Muscle layer of duodenum (tissue), 2 donors: ENCODE results near the gene ZNF557.

Source experiments
- H3K27ac ChIP-seq: one replicate; pipeline ENCODE4 v1.7.0; 2013; ENCODE audit warnings: mild to moderate bottlenecking, low read length
- H3K27me3 ChIP-seq: one replicate; pipeline ENCODE4 v1.7.0; 2013; ENCODE audit warnings: low read depth, mild to moderate bottlenecking, control low read depth, low read length
- H3K36me3 ChIP-seq, 2 donors: one replicate each; pipeline ENCODE4 v1.7.0; 2013; ENCODE audit warnings: low read length in 2 of 2, control low read depth in 1 of 2, mild to moderate bottlenecking in 1 of 2; ENCODE audit not compliant: insufficient read depth in 2 of 2, control insufficient read depth in 1 of 2
- H3K4me1 ChIP-seq, 2 donors: one replicate each; pipeline ENCODE4 v1.7.0; 2013; ENCODE audit warnings: low read length in 2 of 2, mild to moderate bottlenecking in 2 of 2, control low read depth in 1 of 2, moderate library complexity in 1 of 2; ENCODE audit not compliant: insufficient read depth in 2 of 2, control insufficient read depth in 1 of 2
- H3K4me3 ChIP-seq, 2 donors: one replicate each; pipeline ENCODE4 v1.7.0; 2013; ENCODE audit warnings: low read length in 2 of 2, low read depth in 1 of 2, mild to moderate bottlenecking in 1 of 2
- H3K9me3 ChIP-seq, 2 donors: one replicate each; pipeline ENCODE4 v1.7.0; 2013; ENCODE audit warnings: low read length in 2 of 2, control low read depth in 1 of 2, mild to moderate bottlenecking in 1 of 2; ENCODE audit not compliant: control insufficient read depth in 1 of 2
- donor health status: healthy.

Gene ZNF557

DNA sequence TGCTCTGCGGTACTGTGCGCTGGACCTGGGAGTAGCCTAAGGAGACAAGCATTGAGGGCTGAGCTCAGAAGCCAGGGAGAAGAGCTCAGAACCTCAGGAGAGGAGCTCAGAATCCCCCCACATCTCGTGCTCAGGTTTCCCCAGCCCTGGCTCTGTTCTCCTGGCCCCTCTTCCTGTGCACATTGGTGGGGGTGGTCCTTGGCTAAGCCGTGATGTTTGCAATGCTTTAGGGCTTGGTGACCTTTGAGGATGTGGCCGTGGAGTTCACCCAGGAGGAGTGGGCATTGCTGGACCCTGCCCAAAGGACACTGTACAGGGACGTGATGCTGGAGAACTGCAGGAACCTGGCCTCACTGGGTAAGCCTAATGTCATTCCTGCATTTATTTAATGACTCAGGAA lies 6.6 kb downstream of the ZNF557 start:
- peak overlapping the region in 1 of 2 donors; percentile 40 for H3K4me3 ChIP-seq
- H3K27ac ChIP-seq, result no peak overlapping the region
- no peaks in the 10 kb centered on the region for H3K27me3 ChIP-seq
- peaks cover 27 to 56% of the 10 kb centered on the region in 2 donors for H3K9me3 ChIP-seq
- peaks cover 75 to 90% of the 10 kb centered on the region in 2 donors for H3K36me3 ChIP-seq
- H3K4me1 ChIP-seq, result no peaks in the 10 kb centered on the region

DNA sequence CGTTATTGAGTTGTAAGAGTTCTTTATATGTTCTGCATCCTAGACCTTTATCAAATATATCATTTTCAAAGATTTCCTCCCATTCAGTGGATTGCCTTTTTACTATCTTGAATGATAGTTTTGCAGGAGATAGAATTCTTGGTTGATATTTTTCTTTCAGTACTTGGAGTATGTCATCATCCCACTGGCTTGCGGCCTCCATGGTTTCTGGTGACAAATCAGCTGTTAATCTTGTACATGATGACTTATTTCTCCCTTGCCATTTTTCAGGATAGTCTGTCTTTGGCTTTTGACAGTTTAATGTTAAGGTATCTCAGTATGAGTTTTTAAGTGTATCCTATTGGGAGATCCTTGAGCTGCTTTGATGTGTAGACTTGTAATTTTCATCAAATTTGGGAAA lies 8.5 kb downstream of the ZNF557 start:
- H3K27ac ChIP-seq, result no peak overlapping the region
- H3K9me3 ChIP-seq, result peaks cover 45 to 73% of the 10 kb centered on the region in 2 donors
- no peaks in the 10 kb centered on the region for H3K4me1 ChIP-seq
- peak overlapping the region in 1 of 2 donors; percentile 50 for H3K4me3 ChIP-seq
- peaks cover 84 to 100% of the 10 kb centered on the region in 2 donors for H3K36me3 ChIP-seq
- H3K27me3 ChIP-seq, result no peaks in the 10 kb centered on the region

DNA sequence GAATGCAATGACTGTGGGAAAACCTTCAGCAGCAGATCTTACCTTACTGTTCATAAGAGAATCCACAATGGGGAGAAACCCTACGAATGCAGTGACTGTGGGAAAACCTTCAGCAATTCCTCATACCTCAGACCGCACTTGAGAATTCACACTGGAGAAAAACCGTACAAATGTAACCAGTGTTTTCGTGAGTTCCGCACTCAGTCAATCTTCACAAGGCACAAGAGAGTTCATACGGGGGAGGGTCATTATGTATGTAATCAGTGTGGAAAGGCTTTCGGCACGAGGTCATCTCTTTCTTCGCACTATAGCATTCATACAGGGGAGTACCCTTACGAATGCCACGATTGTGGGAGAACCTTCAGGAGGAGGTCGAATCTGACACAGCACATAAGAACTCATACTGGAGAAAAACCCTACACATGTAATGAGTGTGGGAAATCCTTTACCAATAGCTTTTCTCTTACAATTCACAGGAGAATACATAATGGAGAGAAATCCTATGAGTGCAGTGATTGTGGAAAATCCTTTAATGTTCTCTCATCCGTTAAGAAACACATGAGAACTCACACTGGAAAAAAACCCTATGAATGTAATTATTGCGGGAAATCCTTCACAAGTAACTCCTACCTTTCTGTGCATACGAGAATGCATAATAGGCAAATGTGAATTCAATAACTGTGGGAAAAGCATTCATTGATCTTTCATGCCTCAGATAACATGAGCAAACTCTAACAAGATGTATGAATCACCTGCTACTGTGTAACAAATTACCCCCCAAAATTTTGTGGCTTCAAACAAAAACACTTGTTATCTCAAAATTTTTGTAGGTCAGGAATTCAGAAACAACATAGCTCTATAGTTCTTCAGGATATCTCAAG lies 13.8 kb downstream of the ZNF557 start:
- H3K4me3 ChIP-seq, result peak overlapping the region; percentile 12 to 50
- H3K9me3 ChIP-seq, result peaks cover 60 to 92% of the 10 kb centered on the region in 2 donors
- peaks cover 58 to 73% of the 10 kb centered on the region in 2 donors for H3K36me3 ChIP-seq

DNA sequence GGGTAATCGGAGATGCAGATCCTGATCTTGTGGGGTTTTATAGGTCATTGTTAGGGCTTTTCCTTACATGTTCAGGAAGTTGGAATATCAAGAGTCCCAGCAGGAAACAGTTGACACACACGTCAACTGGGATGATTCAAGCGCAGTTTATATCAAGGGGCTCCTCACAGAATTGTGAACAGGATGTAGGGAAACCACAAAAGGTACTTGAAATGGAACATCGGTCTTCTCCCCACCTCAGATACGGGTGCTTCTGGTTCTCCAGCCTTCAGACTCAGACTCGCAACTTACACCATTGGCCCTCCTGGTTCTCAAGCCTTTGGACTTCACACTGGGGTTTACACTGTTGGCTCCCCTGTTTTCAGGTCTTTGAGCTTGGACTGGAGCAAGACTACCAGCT lies 19.5 kb downstream of the ZNF557 start:
- Histone ChIP-seq H3K9me3 (peaks cover 30 to 79% of the 10 kb centered on the region in 2 donors), H3K27me3 (no peaks in the 10 kb centered on the region), H3K4me3 (peak overlapping the region in 1 of 2 donors; percentile 49), H3K4me1 (no peaks in the 10 kb centered on the region), H3K36me3 (peaks cover 5 to 31% of the 10 kb centered on the region in 2 donors), H3K27ac (no peak overlapping the region)

More for the DNA sequence above, 13.8 kb downstream of the ZNF557 start:
- no peaks in the 10 kb centered on the region for H3K4me1 ChIP-seq
- H3K27ac ChIP-seq, result no peak overlapping the region
- H3K27me3 ChIP-seq, result no peaks in the 10 kb centered on the region

DNA sequence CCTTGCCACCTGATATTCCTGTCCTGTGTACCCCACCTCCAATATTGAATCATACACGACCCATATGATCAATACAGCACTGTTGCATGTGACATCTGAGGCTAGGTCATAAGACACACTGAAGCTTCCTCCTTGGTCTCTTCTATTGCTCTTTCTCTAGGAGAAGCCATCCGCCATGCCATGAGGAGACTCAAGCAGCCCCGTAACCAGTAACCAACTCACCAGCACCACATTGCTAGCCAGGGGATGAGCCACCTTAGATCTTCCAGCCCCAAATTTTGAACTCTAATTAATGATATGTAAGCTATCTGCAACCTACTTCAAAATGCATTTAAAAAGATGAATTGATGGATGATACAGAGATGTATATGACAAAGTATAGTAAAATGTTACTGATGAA lies 28.6 kb downstream of the ZNF557 start:
- peak overlapping the region; percentile 74 to 76 for H3K4me3 ChIP-seq
- H3K27ac ChIP-seq, result peak overlapping the region; percentile 94
- H3K9me3 ChIP-seq, result peaks cover 0 to 17% of the 10 kb centered on the region in 2 donors
- no peaks in the 10 kb centered on the region for H3K36me3 ChIP-seq
- no peaks in the 10 kb centered on the region for H3K27me3 ChIP-seq
- H3K4me1 ChIP-seq, result peaks cover 0 to 10% of the 10 kb centered on the region in 2 donors

DNA sequence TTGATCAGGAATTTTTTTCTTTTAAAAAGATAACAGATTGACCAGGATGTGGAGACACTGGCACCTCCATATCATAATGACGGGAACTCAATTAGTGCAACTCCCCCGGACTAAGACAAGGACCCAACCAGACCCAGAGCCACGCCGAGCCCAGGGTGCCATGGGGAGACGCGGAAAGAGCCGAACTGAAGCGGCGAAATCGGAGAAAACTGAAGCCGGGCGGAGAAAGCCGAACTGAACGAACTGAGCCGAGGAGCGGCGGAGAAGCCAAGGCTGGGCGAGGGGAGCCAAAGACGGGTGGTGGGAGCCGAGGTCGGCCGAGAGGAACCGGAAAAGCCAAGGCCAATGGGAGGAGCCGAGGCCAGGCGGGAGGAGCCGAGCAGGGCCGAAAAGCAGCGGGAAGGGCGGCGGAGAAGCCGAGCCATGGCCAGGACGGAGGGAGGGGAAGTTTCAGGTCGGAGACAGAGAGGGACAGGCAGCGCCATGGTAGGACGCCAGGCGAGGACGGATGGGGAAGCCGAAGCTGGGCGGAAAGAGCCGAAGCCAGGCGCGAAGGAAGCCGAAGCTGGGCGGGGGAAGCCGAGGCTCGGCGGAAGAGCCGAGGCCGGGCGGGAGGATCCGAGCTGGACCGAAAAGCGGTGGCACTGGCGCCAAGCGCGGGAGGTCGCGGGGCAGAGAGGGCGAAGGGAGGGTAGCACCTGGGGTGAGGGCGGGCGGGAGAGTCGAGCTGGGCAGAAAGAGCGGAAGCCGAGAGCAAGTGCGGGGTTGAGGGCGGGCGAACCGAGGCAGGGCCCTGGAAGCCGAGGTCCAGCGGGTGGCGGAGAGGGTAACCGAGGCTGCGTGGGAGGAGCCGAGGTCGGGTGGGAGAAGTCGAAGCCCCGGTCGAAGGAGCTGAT lies 29.4 kb downstream of the ZNF557 start:
- peak overlapping the region; percentile 74 to 76 for H3K4me3 ChIP-seq
- peaks cover 0 to 10% of the 10 kb centered on the region in 2 donors for H3K4me1 ChIP-seq
- H3K9me3 ChIP-seq, result peaks cover 0 to 12% of the 10 kb centered on the region in 2 donors
- H3K27me3 ChIP-seq, result no peaks in the 10 kb centered on the region
- no peaks in the 10 kb centered on the region for H3K36me3 ChIP-seq
- H3K27ac ChIP-seq, result peak overlapping the region; percentile 94

DNA sequence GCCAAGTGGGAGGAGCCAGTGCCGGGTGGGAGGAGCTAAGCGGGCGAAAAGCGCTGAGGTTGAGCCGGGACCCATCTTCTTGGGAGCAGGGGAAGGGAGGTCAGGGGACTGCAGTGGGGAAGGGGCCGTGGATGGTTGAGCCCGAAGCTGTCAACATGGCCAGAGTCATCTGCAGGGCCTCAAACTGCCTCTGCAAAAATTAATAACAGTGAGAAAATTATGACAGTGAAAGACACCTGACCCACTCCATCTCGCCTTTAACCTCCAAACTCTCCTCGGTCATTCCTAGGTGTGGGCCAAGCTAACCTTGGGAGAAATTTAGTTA lies 30.1 kb downstream of the ZNF557 start:
- H3K27ac ChIP-seq, result no peak overlapping the region
- no peaks in the 10 kb centered on the region for H3K36me3 ChIP-seq
- H3K4me3 ChIP-seq, result peak overlapping the region; percentile 74 to 76
- no peaks in the 10 kb centered on the region for H3K27me3 ChIP-seq
- H3K9me3 ChIP-seq, result peaks cover 0 to 12% of the 10 kb centered on the region in 2 donors
- H3K4me1 ChIP-seq, result peaks cover 0 to 10% of the 10 kb centered on the region in 2 donors

DNA sequence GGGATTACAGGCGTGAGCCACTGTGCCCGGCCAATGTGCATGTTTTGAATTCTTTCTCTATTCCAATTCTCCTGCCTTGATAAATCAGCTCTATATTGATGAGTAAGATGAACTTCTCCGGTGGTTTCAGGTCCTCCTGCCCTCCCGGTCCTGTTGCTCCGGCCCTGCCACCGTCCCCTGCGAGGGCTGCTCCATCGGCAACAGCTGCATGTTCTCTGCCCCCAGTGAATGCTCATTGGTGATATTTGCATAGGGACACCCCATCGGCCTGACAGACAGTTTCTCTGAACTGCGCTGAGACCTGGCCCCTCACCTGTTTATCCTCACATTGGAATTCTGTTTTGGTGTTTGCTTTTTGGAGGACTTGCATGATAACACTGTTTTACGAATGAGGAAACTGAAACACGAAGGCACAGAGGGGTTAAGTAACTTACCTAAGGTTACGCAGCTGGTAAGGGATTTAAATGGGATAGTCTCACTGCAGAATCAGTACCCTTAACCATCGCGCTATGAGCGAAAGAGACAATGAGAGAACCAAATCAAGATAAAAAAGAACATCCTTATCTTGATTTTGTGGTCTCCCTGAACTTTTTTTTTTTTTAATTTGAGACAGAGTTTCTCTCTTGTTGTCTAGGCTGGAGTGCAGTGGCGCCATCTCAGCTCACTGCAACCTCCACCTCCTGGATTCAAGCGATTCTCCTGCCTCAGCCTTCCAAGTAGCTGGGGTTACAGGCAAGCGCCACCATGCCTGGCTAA lies 32.2 kb downstream of the ZNF557 start:
- no peak overlapping the region for H3K27ac ChIP-seq
- no peaks in the 10 kb centered on the region for H3K36me3 ChIP-seq
- H3K27me3 ChIP-seq, result no peaks in the 10 kb centered on the region
- H3K4me1 ChIP-seq, result peaks cover 0 to 10% of the 10 kb centered on the region in 2 donors
- H3K9me3 ChIP-seq, result peaks cover 0 to 4% of the 10 kb centered on the region in 2 donors
- no peak overlapping the region for H3K4me3 ChIP-seq

DNA sequence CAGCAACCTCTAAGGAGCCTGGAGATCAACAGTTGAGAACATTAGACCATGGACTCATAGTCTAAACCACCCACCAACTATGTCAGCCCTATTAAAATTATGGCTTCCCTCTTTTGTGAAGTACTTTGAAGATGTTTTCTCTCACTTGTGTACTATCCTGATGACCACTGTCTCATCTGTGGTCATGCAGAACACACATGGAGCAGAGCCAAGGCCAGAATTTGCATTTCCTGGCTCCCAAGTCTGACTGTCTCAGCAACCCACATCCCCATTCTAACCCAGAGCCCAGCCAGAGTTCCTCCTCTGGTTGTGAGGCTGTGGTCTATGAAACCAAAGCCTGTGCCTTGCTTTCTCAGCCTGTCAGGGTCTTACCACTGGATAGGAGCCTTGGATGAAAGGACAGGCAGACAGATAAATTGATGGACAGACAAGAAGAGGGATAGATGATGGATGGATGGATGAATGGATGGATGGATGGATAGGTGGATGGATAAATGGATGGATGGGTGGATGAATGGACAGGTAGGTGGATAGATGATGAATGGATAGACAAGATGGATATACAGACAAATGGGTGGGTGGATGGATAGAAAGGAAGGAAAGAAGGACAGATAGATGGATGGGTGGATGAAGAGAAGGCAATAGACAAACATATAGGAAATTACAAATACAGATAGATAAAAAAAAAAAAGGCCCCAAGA lies 35.4 kb downstream of the ZNF557 start:
- Histone ChIP-seq H3K27ac (no peak overlapping the region), H3K4me3 (no peak overlapping the region), H3K36me3 (no peaks in the 10 kb centered on the region), H3K9me3 (no peaks in the 10 kb centered on the region), H3K27me3 (no peaks in the 10 kb centered on the region), H3K4me1 (peaks cover 0 to 1% of the 10 kb centered on the region in 2 donors)

DNA sequence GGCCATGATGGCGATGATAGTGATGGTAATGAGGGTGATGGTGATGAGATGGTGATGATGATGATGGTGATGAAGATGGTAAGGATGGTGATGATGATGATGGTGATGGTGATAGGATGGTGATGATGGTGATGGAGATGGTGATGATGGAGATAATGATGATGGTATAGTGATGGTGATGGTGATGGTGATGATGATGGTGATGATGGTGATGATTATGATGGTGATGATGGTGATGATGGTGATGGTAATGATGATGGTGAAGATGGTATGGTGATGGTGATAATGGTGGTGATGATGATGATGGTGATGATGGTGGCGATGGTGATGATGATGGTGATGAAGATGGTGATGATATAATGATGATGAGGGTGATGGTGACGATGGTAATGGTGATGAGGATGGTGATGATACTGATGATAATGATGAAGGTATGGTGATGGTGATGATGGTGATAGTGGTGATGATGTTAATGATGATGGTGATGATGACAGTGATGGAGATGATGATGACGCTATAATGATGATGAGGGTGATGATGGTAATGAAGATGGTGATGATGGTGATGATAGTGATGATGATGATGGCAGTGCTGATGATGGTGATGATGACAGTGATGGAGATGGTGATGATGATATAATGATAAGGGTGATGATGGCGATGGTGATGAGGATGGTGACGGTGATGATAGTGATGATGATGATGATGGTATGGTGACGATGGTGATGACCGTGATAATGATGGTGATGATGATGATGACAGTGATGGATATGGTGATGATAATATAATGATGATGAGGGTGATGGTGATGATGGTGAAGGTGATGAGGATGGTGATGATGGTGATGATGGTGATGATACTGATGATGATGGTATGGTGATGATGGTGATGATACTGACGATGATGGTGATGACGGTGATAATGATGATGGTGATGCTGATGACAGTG lies 37.5 kb downstream of the ZNF557 start:
- Histone ChIP-seq H3K36me3 (no peaks in the 10 kb centered on the region), H3K27me3 (no peaks in the 10 kb centered on the region), H3K27ac (no peak overlapping the region), H3K9me3 (no peaks in the 10 kb centered on the region), H3K4me3 (no peak overlapping the region), H3K4me1 (no peaks in the 10 kb centered on the region)
